HepG2 (cell line): Measurements from ENCODE around the gene FAM120C. TPM values are rescaled to one million over a fixed set of nuclear protein-coding genes. Genes with fewer than 3 reads are reported as not detected.

Experiments
- ARID5B ChIP-seq: IDR thresholded peaks from 2 replicates; pipeline ENCODE4 v1.4.0; 2020; ENCODE audit warnings: mild to moderate bottlenecking, missing genetic modification reagents
- BRF2 ChIP-seq: sonication (generic); formaldehyde crosslinking; IDR thresholded peaks from 2 replicates; pipeline ENCODE4 v1.8.1; 2022; ENCODE audit warnings: mild to moderate bottlenecking, missing genetic modification reagents
- CCDC6 ChIP-seq: sonication (generic); formaldehyde crosslinking; IDR thresholded peaks from 2 replicates; pipeline ENCODE4 v1.8.1; 2022; ENCODE audit warnings: mild to moderate bottlenecking, missing genetic modification reagents, moderate library complexity
- CEBPG ChIP-seq: IDR thresholded peaks from 2 replicates; pipeline ENCODE4 v1.6.1; 2016
- DNMT3B ChIP-seq: conservative IDR thresholded peaks from 2 replicates; pipeline ENCODE4 v1.6.1; 2016; ENCODE audit warnings: missing biosample characterization, control low read depth
- IRF1 ChIP-seq: sonication (generic); formaldehyde crosslinking; IDR thresholded peaks from 2 replicates; pipeline ENCODE4 v1.4.0; 2020; ENCODE audit warnings: low read depth, mild to moderate bottlenecking, missing genetic modification reagents
- SIN3A ChIP-seq: IDR thresholded peaks from 2 replicates; pipeline ENCODE4 v1.6.1; 2011; ENCODE audit warnings: low read depth, mild to moderate bottlenecking, control low read depth, low read length, borderline replicate concordance
- SP1 ChIP-seq, 2 experiments: fragments of 450-650 bp in 1 of 2; sonication (generic) in 1 of 2; formaldehyde crosslinking in 1 of 2; IDR thresholded peaks; 2 replicates each; pipeline versions ENCODE4 v1.4.0 to v1.6.1; 2016 to 2020; ENCODE audit warnings: missing genetic modification reagents in 1 of 2
- SP2 ChIP-seq: sonication (generic); formaldehyde crosslinking; IDR thresholded peaks from 2 replicates; pipeline ENCODE4 v1.5.1; 2020; ENCODE audit warnings: mild to moderate bottlenecking, missing genetic modification reagents
- THAP11 ChIP-seq: IDR thresholded peaks from 2 replicates; pipeline ENCODE4 v1.6.1; 2016; ENCODE audit warnings: missing biosample characterization, missing genetic modification reagents
- ZFP82 ChIP-seq: sonication (generic); formaldehyde crosslinking; IDR thresholded peaks from 2 replicates; pipeline ENCODE4 v1.5.1; 2020; ENCODE audit warnings: mild to moderate bottlenecking, missing genetic modification reagents, borderline replicate concordance
- ZFX ChIP-seq: sonication (generic); formaldehyde crosslinking; IDR thresholded peaks from 2 replicates; pipeline ENCODE4 v1.4.0; 2020; ENCODE audit warnings: mild to moderate bottlenecking, low read depth, missing genetic modification reagents, moderate library complexity
- ZGPAT ChIP-seq: IDR thresholded peaks from 2 replicates; pipeline ENCODE4 v1.6.1; 2016; ENCODE audit warnings: mild to moderate bottlenecking
- ZNF747 ChIP-seq: sonication (generic); formaldehyde crosslinking; IDR thresholded peaks from 2 replicates; pipeline ENCODE4 v1.8.1; 2023; ENCODE audit warnings: missing genetic modification reagents, mild to moderate bottlenecking, borderline replicate concordance
- ZNF749 ChIP-seq: sonication (generic); formaldehyde crosslinking; IDR thresholded peaks from 2 replicates; pipeline ENCODE4 v1.8.0; 2022; ENCODE audit warnings: mild to moderate bottlenecking, missing genetic modification reagents, moderate library complexity, borderline replicate concordance
- polyA plus RNA-seq, 8 experiments: library from polyadenylated mRNA; depleted of rRNA in 3 of 8; stranded (reverse) in 7 of 8; unstranded in 1 of 8; fragments of >200 nt; fragmentation: Illumina TruSeq in 4 of 8; extraction: Trizol in 4 of 8; gene quantifications; 2 replicates each; pipeline versions ENCODE4 v1.2.1 to v1.2.3, GENCODE V29; 2011 to 2016; ENCODE audit warnings: low read depth in 4 of 8, missing spikeins in 1 of 8, mixed read lengths in 1 of 8; ENCODE audit not compliant: insufficient read depth in 1 of 8
- total RNA-seq, 5 experiments: library from RNA; depleted of rRNA; stranded (reverse); fragments of >200 nt; fragmentation: Illumina TruSeq; extraction: Trizol; gene quantifications; 2 replicates each; pipeline ENCODE4 v1.2.3, GENCODE V29; 2016; ENCODE audit warnings: low read depth in 1 of 5
- TF ChIP-seq, protein P1 (sequence below): sonication (generic); formaldehyde crosslinking; IDR thresholded peaks from 2 replicates; pipeline ENCODE4 v1.4.0; 2020; ENCODE audit warnings: missing genetic modification reagents, borderline replicate concordance
- TF ChIP-seq, protein P2 (sequence below): sonication (generic); formaldehyde crosslinking; IDR thresholded peaks from 2 replicates; pipeline ENCODE4 v1.4.0; 2020; ENCODE audit warnings: mild to moderate bottlenecking, missing genetic modification reagents

FAM120C gene
- total and polyA plus RNA-seq, 2 of the 13 experiments (the other 11 are each of a cell fraction or from before 2014, with no cell fraction given) = 4.6 to 7.4 TPM

DNA sequence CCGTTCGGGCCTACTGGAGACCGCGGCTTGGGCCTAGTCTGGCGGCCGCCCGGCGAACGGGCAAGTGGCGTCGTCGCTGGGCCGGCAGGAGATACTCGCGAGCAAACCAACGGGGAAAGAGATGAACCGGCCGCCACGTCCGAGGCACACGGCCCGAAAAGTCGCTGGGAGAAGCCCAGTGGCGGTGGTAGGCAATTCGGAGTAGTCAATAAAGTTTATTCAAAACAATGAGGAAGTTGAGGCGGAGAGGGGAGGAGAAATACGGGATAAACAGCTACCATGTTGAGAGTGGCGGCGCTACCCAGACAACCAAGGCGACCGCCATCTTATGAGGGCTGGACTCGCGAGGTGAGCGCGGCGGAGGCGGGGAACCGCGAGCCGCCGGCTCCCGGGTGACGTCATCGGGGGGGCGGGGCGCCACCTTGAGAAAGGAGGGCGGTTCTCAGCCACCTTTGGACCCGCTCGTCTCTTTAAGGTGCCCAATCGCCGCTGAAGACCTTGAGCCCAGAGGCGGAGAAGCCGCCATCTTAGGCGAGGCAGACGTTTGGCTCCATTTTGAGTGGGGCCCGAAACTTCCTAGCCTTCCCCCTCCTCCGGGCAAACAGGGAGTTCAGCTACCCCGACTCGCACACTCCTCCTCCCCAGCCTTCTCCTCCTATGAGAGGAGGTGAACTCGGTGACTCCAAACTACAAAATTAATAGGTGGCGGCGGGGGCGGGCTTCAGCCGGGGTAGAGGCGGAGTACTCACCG is 138.8 kb downstream of the FAM120C start, which contains the start of gene PHF8 (continued):
- TF ChIP-seq, protein P1, sequence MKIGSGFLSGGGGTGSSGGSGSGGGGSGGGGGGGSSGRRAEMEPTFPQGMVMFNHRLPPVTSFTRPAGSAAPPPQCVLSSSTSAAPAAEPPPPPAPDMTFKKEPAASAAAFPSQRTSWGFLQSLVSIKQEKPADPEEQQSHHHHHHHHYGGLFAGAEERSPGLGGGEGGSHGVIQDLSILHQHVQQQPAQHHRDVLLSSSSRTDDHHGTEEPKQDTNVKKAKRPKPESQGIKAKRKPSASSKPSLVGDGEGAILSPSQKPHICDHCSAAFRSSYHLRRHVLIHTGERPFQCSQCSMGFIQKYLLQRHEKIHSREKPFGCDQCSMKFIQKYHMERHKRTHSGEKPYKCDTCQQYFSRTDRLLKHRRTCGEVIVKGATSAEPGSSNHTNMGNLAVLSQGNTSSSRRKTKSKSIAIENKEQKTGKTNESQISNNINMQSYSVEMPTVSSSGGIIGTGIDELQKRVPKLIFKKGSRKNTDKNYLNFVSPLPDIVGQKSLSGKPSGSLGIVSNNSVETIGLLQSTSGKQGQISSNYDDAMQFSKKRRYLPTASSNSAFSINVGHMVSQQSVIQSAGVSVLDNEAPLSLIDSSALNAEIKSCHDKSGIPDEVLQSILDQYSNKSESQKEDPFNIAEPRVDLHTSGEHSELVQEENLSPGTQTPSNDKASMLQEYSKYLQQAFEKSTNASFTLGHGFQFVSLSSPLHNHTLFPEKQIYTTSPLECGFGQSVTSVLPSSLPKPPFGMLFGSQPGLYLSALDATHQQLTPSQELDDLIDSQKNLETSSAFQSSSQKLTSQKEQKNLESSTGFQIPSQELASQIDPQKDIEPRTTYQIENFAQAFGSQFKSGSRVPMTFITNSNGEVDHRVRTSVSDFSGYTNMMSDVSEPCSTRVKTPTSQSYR (CRISPR knock-in tag) = peak; percentile 16; the same call in 1 of the 2 replicates
- no peak for TF ChIP-seq SIN3A
- TF ChIP-seq CCDC6 (CRISPR knock-in tag) = no peak
- no peak; the same call in 1 of the 2 replicates for TF ChIP-seq CEBPG (CRISPR knock-in tag)
- TF ChIP-seq ARID5B = peak; percentile 23; the same call in 1 of the 2 replicates
- TF ChIP-seq, protein P2, sequence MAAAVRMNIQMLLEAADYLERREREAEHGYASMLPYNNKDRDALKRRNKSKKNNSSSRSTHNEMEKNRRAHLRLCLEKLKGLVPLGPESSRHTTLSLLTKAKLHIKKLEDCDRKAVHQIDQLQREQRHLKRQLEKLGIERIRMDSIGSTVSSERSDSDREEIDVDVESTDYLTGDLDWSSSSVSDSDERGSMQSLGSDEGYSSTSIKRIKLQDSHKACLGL (CRISPR knock-in tag) = 0 out of 2 replicates have a peak, but pooled peaks have one; percentile 44
- TF ChIP-seq SP1 (IDR thresholded peaks at IDR 0.05) = no peak
- no peak; the same call in 1 of the 2 replicates for TF ChIP-seq SP1 (CRISPR knock-in tag; IDR thresholded peaks at IDR 0.05)
- peak; percentile 29; the same call in 1 of the 2 replicates for TF ChIP-seq ZGPAT (CRISPR knock-in tag)
- TF ChIP-seq ZNF749 (CRISPR knock-in tag) = no peak
- TF ChIP-seq SP2 (CRISPR knock-in tag) = no peak
- no peak for TF ChIP-seq IRF1 (CRISPR knock-in tag)
- TF ChIP-seq DNMT3B (CRISPR knock-in tag) = no peak
- TF ChIP-seq ZNF747 (CRISPR knock-in tag) = no peak
- no peak for TF ChIP-seq ZFP82 (CRISPR knock-in tag)
- no peak for TF ChIP-seq BRF2 (CRISPR knock-in tag)
- TF ChIP-seq ZFX (CRISPR knock-in tag) = peak; percentile 91
- TF ChIP-seq THAP11 (CRISPR knock-in tag) = peak; percentile 35
